Measurements from ENCODE around the gene TBC1D8.

TBC1D8 gene

GRCh38 chr2:101125374-101125773, 25.8 kb downstream of the TBC1D8 start:
- Histone ChIP-seq H3K4me2 (peak overlapping the region; percentile 27), H3K9ac (no peak overlapping the region), H4K20me1 (no peaks in the 10 kb centered on the region), H3K27me3 (no peaks in the 10 kb centered on the region), H3K36me3 (no peaks in the 10 kb centered on the region), H3K4me3 (no peak overlapping the region), H3K9me3 (no peaks in the 10 kb centered on the region), H3K27ac (no peak overlapping the region), H3K4me1 (peaks cover 15% of the 10 kb centered on the region)
- no peak for TF ChIP-seq Cebpa-rat (IDR thresholded peaks at IDR 0.05)

- Histone ChIP-seq H4K20me1 (no peaks in the 10 kb centered on the region), H3K36me3 (no peaks in the 10 kb centered on the region), H3K27me3 (no peaks in the 10 kb centered on the region), H3K4me3 (no peak overlapping the region), H3K4me1 (peaks cover 15% of the 10 kb centered on the region), H3K27ac (no peak overlapping the region), H3K9me3 (no peaks in the 10 kb centered on the region), H3K9ac (no peak overlapping the region), H3K4me2 (peak overlapping the region; percentile 27)
- TF ChIP-seq Cebpa-rat (IDR thresholded peaks at IDR 0.05), result no peak
Measured at GRCh38 chr2:101124643-101125366, 26.4 kb downstream of the TBC1D8 start.

- Histone ChIP-seq H3K9ac (no peak overlapping the region), H3K4me2 (no peak overlapping the region), H3K4me3 (no peak overlapping the region), H3K27me3 (no peaks in the 10 kb centered on the region), H4K20me1 (no peaks in the 10 kb centered on the region), H3K36me3 (no peaks in the 10 kb centered on the region), H3K9me3 (no peaks in the 10 kb centered on the region), H3K27ac (no peak overlapping the region), H3K4me1 (peaks cover 15% of the 10 kb centered on the region)
- TF ChIP-seq Cebpa-rat (IDR thresholded peaks at IDR 0.05), result no peak
Measured at GRCh38 chr2:101123795-101124471, 27.2 kb downstream of the TBC1D8 start.

- no peaks in the 10 kb centered on the region for H4K20me1 ChIP-seq
- TF ChIP-seq Cebpa-rat (IDR thresholded peaks at IDR 0.05), result no peak
- H3K4me1 ChIP-seq, result peaks cover 18% of the 10 kb centered on the region
- H3K9ac ChIP-seq, result no peak overlapping the region
- H3K27ac ChIP-seq, result no peak overlapping the region
- H3K9me3 ChIP-seq, result no peaks in the 10 kb centered on the region
- H3K4me2 ChIP-seq, result no peak overlapping the region
- no peak overlapping the region for H3K4me3 ChIP-seq
- H3K36me3 ChIP-seq, result no peaks in the 10 kb centered on the region
- H3K27me3 ChIP-seq, result no peaks in the 10 kb centered on the region
Measured at GRCh38 chr2:101121174-101121573, 30.0 kb downstream of the TBC1D8 start.

- Histone ChIP-seq H3K4me2 (no peak overlapping the region), H3K36me3 (no peaks in the 10 kb centered on the region), H3K9me3 (no peaks in the 10 kb centered on the region), H3K4me1 (peaks cover 12% of the 10 kb centered on the region), H3K27ac (no peak overlapping the region), H3K4me3 (no peak overlapping the region), H4K20me1 (no peaks in the 10 kb centered on the region), H3K9ac (no peak overlapping the region), H3K27me3 (no peaks in the 10 kb centered on the region)
- no peak for TF ChIP-seq Cebpa-rat (IDR thresholded peaks at IDR 0.05)
Measured at GRCh38 chr2:101120124-101120996, 30.8 kb downstream of the TBC1D8 start.

- H4K20me1 ChIP-seq, result no peaks in the 10 kb centered on the region
- H3K9ac ChIP-seq, result no peak overlapping the region
- H3K27me3 ChIP-seq, result no peaks in the 10 kb centered on the region
- no peaks in the 10 kb centered on the region for H3K36me3 ChIP-seq
- no peak overlapping the region for H3K27ac ChIP-seq
- H3K4me3 ChIP-seq, result no peak overlapping the region
- H3K9me3 ChIP-seq, result no peaks in the 10 kb centered on the region
- H3K4me1 ChIP-seq, result 0 out of 2 replicates have a peak, but pooled peaks cover 4% of the 10 kb centered on the region
- TF ChIP-seq Cebpa-rat (IDR thresholded peaks at IDR 0.05), result no peak
- no peak overlapping the region for H3K4me2 ChIP-seq
Measured at GRCh38 chr2:101119431-101119830, 31.8 kb downstream of the TBC1D8 start.

- Histone ChIP-seq H3K27ac (no peak overlapping the region), H3K4me3 (no peak overlapping the region), H3K4me1 (0 out of 2 replicates have a peak, but pooled peaks cover 4% of the 10 kb centered on the region), H4K20me1 (no peaks in the 10 kb centered on the region), H3K36me3 (no peaks in the 10 kb centered on the region), H3K9ac (no peak overlapping the region), H3K9me3 (no peaks in the 10 kb centered on the region), H3K4me2 (no peak overlapping the region), H3K27me3 (no peaks in the 10 kb centered on the region)
- TF ChIP-seq Cebpa-rat (IDR thresholded peaks at IDR 0.05), result no peak
Measured at GRCh38 chr2:101116841-101117552, 34.2 kb downstream of the TBC1D8 start.

GRCh38 chr2:101116348-101116747, 34.8 kb downstream of the TBC1D8 start:
- H3K4me1 ChIP-seq, result 0 out of 2 replicates have a peak, but pooled peaks cover 4% of the 10 kb centered on the region
- no peak overlapping the region for H3K9ac ChIP-seq
- H3K27ac ChIP-seq, result no peak overlapping the region
- no peak for TF ChIP-seq Cebpa-rat (IDR thresholded peaks at IDR 0.05)
- H3K27me3 ChIP-seq, result no peaks in the 10 kb centered on the region
- no peak overlapping the region for H3K4me2 ChIP-seq
- no peaks in the 10 kb centered on the region for H4K20me1 ChIP-seq
- no peaks in the 10 kb centered on the region for H3K36me3 ChIP-seq
- no peaks in the 10 kb centered on the region for H3K9me3 ChIP-seq
- H3K4me3 ChIP-seq, result no peak overlapping the region

GRCh38 chr2:101115664-101116063, 35.5 kb downstream of the TBC1D8 start:
- Histone ChIP-seq H3K27me3 (no peaks in the 10 kb centered on the region), H3K4me3 (no peak overlapping the region), H3K27ac (no peak overlapping the region), H3K36me3 (no peaks in the 10 kb centered on the region), H3K4me2 (no peak overlapping the region), H3K9ac (no peak overlapping the region), H3K4me1 (0 out of 2 replicates have a peak, but pooled peaks cover 4% of the 10 kb centered on the region), H4K20me1 (no peaks in the 10 kb centered on the region), H3K9me3 (no peaks in the 10 kb centered on the region)
- no peak for TF ChIP-seq Cebpa-rat (IDR thresholded peaks at IDR 0.05)

Data from BLaER1 (cell line).